ENCODE results near the gene PASK. TPM values are rescaled to one million over a fixed set of nuclear protein-coding genes. Genes with fewer than 3 reads are reported as not detected.

PASK gene
- total RNA-seq, 4 donors from 2014 or later, result 0.10 to 0.36 (median 0.28) TPM

DNA sequence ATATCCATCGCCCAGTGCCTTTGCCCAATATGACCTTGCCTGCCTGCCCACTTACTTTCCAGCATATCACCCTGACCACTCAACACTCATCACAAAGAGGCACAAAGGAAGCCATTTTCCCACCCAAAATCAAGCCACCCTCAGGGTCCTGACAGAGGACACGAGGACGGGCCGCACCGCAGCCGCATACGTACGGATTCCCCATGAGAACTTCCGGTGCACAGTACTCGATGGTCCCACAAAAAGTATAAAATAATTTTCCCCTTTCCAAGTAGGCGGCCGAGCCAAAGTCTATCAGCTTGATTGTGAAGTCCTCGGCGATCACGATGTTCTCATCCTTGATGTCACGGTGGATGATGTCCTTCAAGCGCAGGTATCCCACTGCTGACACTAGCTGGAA is 37.2 kb downstream of the PASK start:
- in situ Hi-C loops (cut with MboI; ENCODE audit: low sequenced_read_pairs in 4 of 4), result no loop called here

DNA sequence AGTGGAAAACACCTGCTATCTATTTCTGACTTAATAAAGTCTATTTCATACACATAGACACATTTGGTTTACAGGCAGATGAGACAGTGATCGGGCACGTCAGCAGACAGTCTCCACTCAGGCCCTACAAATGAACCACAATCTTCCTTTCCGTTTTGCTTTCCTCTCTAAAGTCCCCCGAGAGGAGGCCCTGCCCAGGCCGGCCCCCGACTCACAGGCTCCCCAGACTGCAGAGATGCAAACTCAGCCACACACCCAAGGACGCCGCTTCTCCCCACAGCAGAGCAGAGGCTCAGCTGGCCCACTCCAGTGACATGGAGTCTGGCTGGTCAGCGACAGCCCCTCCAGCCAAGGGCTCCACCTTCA is 37.8 kb downstream of the PASK start:
- H3K9me3 ChIP-seq, result no peaks in the 10 kb centered on the region
- no peaks in the 10 kb centered on the region for H3K4me1 ChIP-seq
- intact Hi-C loops (cut with DNase I; ENCODE audit: low total_unique reads) (no loop called here), in situ Hi-C loops (cut with MboI; ENCODE audit: low sequenced_read_pairs in 4 of 4) (no loop called here)
- no peaks in the 10 kb centered on the region for H3K36me3 ChIP-seq
- no peak for TF ChIP-seq POLR2A (IDR thresholded peaks at IDR 0.05)
- no peak for TF ChIP-seq CTCF (IDR thresholded peaks at IDR 0.05 in 4 of 5, conservative IDR thresholded peaks at IDR 0.05 in 1 of 5)
- no peak overlapping the region for H3K27ac ChIP-seq
- no peak for DNase-seq
- no peak overlapping the region for H3K4me3 ChIP-seq
- H3K27me3 ChIP-seq, result no peaks in the 10 kb centered on the region
- no peak for ATAC-seq

More for the DNA sequence above, 37.2 kb downstream of the PASK start:
- TF ChIP-seq CTCF (IDR thresholded peaks at IDR 0.05 in 4 of 5, conservative IDR thresholded peaks at IDR 0.05 in 1 of 5) (no peak), POLR2A (IDR thresholded peaks at IDR 0.05) (no peak)
- Histone ChIP-seq H3K9me3 (no peaks in the 10 kb centered on the region), H3K27ac (no peak overlapping the region), H3K36me3 (no peaks in the 10 kb centered on the region), H3K27me3 (no peaks in the 10 kb centered on the region), H3K4me1 (no peaks in the 10 kb centered on the region), H3K4me3 (no peak overlapping the region)
- intact Hi-C loops (cut with DNase I; ENCODE audit: low total_unique reads), result no loop called here
- ATAC-seq (no peak), DNase-seq (no peak)

DNA sequence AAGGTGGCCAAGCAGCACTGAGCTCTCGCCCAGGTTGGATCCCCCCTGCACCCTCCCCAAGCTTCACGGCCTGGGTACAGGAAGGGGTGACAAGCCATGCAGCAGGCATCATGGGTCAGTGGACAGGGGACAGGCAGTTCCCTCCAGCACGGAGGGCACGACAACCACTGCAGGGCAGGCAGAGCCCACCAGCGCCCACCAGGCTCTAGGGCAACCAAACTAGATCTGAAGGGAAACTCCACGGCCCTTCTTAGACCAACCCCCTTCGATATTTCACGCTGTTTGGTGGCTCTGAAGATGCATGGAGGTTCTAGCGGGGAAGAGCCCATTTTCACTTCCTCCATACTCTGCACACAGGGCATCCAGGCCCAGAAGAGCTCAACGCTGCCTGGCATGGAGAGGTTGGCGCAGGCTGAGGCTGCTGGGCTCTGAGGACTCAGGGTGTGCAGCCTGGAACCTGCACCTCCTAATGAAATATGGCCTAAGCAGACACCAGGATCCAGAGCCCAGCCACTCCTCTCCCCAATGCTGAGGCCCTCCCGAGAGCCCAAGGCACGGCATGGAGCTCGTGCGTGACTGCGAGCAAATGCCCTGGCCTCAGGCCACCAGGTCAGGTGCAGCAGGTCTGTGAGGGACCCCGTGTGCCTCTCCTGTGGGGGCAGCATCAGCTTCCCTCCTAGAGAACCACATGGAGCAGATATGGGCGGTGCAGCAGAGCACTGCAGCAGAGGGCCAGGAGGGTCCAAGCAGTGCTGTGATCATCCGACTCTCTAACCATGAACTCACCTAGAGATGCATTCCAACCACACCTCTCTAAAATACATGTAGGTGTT is 38.4 kb downstream of the PASK start:
- in situ Hi-C loops (cut with MboI; ENCODE audit: low sequenced_read_pairs in 4 of 4) (no loop called here), intact Hi-C loops (cut with DNase I; ENCODE audit: low total_unique reads) (no loop called here)
- ATAC-seq, result no peak
- Histone ChIP-seq H3K9me3 (no peaks in the 10 kb centered on the region), H3K27ac (no peak overlapping the region), H3K36me3 (no peaks in the 10 kb centered on the region), H3K27me3 (no peaks in the 10 kb centered on the region), H3K4me3 (no peak overlapping the region), H3K4me1 (no peaks in the 10 kb centered on the region)
- no peak for TF ChIP-seq POLR2A (IDR thresholded peaks at IDR 0.05)
- TF ChIP-seq CTCF (IDR thresholded peaks at IDR 0.05 in 4 of 5, conservative IDR thresholded peaks at IDR 0.05 in 1 of 5), result no peak
- DNase-seq, result no peak

DNA sequence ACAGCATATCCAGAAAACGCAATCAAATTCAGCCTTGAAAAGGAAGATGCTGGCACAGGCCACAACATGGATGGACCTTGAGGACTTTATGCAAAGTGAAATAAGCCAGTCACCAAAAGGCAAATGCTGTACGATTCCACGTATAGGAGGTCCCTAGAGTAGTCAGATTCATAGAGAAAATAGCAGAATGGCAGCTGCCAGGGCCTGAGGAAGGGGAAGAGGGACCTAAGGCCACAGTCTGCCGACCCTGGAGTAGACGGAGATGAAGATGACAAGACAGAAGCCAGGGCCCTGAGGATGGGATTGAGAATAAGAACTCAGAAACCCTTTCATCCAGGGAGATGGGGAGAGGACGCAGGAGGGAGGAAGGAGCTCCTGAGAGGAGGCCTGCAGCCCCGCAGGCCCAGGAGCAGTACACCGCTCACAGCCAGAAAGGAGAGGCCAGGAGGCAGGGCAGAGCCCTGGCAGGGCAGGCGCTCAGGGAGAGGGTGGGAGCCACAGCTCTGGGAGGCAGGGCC is 39.1 kb downstream of the PASK start:
- intact Hi-C loops (cut with DNase I; ENCODE audit: low total_unique reads), result no loop called here
- H3K4me1 ChIP-seq, result no peaks in the 10 kb centered on the region
- H3K36me3 ChIP-seq, result no peaks in the 10 kb centered on the region
- DNase-seq (no peak), ATAC-seq (no peak)
- TF ChIP-seq POLR2A (IDR thresholded peaks at IDR 0.05) (no peak), CTCF (IDR thresholded peaks at IDR 0.05 in 4 of 5, conservative IDR thresholded peaks at IDR 0.05 in 1 of 5) (no peak)
- in situ Hi-C loops (cut with MboI; ENCODE audit: low sequenced_read_pairs in 4 of 4), result no loop called here
- H3K27me3 ChIP-seq, result no peaks in the 10 kb centered on the region
- H3K27ac ChIP-seq, result no peak overlapping the region
- no peak overlapping the region for H3K4me3 ChIP-seq
- no peaks in the 10 kb centered on the region for H3K9me3 ChIP-seq

Measured in gastrocnemius medialis (tissue), 4 donors.